Hepatocyte (in vitro differentiated cells): ENCODE data around the gene EFEMP2.

ENCODE experiments used
- EZH2 ChIP-seq: fragments of 200-600 bp; sonication (generic); IDR thresholded peaks from 2 replicates; pipeline ENCODE4 v1.6.1; 2016; ENCODE audit warnings: antibody characterized with exemption, mild to moderate bottlenecking, borderline replicate concordance
- EZH2phosphoT487 ChIP-seq: fragments of 200-600 bp; sonication (generic); IDR thresholded peaks from one replicate; pipeline ENCODE4 v1.6.1; 2018; ENCODE audit warnings: antibody characterized with exemption, mild to moderate bottlenecking, low read depth, moderate library complexity; ENCODE audit not compliant: unreplicated experiment, severe bottlenecking
- TF ChIP-seq, protein P1 (sequence below): fragments of 200-600 bp; sonication (generic); IDR thresholded peaks from 2 replicates; pipeline ENCODE4 v1.5.1; 2016; ENCODE audit warnings: antibody characterized with exemption, mild to moderate bottlenecking; ENCODE audit not compliant: poor library complexity

GRCh38 chr11:65842144-65842543 is 30.5 kb downstream of the EFEMP2 start:
- TF ChIP-seq, protein P1, sequence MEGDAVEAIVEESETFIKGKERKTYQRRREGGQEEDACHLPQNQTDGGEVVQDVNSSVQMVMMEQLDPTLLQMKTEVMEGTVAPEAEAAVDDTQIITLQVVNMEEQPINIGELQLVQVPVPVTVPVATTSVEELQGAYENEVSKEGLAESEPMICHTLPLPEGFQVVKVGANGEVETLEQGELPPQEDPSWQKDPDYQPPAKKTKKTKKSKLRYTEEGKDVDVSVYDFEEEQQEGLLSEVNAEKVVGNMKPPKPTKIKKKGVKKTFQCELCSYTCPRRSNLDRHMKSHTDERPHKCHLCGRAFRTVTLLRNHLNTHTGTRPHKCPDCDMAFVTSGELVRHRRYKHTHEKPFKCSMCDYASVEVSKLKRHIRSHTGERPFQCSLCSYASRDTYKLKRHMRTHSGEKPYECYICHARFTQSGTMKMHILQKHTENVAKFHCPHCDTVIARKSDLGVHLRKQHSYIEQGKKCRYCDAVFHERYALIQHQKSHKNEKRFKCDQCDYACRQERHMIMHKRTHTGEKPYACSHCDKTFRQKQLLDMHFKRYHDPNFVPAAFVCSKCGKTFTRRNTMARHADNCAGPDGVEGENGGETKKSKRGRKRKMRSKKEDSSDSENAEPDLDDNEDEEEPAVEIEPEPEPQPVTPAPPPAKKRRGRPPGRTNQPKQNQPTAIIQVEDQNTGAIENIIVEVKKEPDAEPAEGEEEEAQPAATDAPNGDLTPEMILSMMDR, result no peak
- TF ChIP-seq EZH2phosphoT487, result no peak
- no peak for TF ChIP-seq EZH2
